ENCODE data around the gene HAPSTR1. TPM values are rescaled to one million over a fixed set of nuclear protein-coding genes. Genes with fewer than 3 reads are reported as not detected.

The HAPSTR1 gene
- total and polyA plus RNA-seq, 7 donors = 15.1 to 80.0 (median 54.5) TPM

GRCh38 chr16:9135797-9136196, 44.4 kb downstream of the HAPSTR1 start:
- H3K9me3 ChIP-seq = no peaks in the 10 kb centered on the region
- no peak overlapping the region for H3K4me3 ChIP-seq
- H3K27ac ChIP-seq = no peak overlapping the region
- TF ChIP-seq CTCF (IDR thresholded peaks at IDR 0.05) = no peak
- no peaks in the 10 kb centered on the region for H3K4me1 ChIP-seq
- ATAC-seq (peak in 1 of 4 donors; percentile 18), DNase-seq (peak in 1 of 2 donors; percentile 27)
- H3K36me3 ChIP-seq (ENCODE audit: insufficient read depth in 1 of 2, low read depth in 1 of 2) = no peaks in the 10 kb centered on the region
- WGBS, 3 donors = 50 to 52% (median 52%) methylated on average over 8 of the region's 8 CpGs
- intact Hi-C loops (cut with DNase I) = no loop called here
- H3K27me3 ChIP-seq (ENCODE audit: insufficient read depth in 3 of 3, low read length in 2 of 3) = no peaks in the 10 kb centered on the region

- no peaks in the 10 kb centered on the region for H3K36me3 ChIP-seq (ENCODE audit: insufficient read depth in 1 of 2, low read depth in 1 of 2)
- no peak for TF ChIP-seq CTCF (IDR thresholded peaks at IDR 0.05)
- H3K27me3 ChIP-seq (ENCODE audit: insufficient read depth in 3 of 3, low read length in 2 of 3) = no peaks in the 10 kb centered on the region
- H3K27ac ChIP-seq = no peak overlapping the region
- H3K9me3 ChIP-seq = no peaks in the 10 kb centered on the region
- intact Hi-C loops (cut with DNase I) = no loop called here
- ATAC-seq (no peak), DNase-seq (peak in 1 of 2 donors; percentile 18)
- no peaks in the 10 kb centered on the region for H3K4me1 ChIP-seq
- WGBS, 3 donors = 81 to 87% (median 85%) methylated on average over 13 of the region's 13 CpGs
- no peak overlapping the region for H3K4me3 ChIP-seq
These were observed 45.2 kb downstream of the HAPSTR1 start for GRCh38 chr16:9136596-9136995.

- no peak for TF ChIP-seq CTCF (IDR thresholded peaks at IDR 0.05)
- no peak overlapping the region for H3K27ac ChIP-seq
- no peaks in the 10 kb centered on the region for H3K9me3 ChIP-seq
- intact Hi-C loops (cut with DNase I) = no loop called here
- H3K4me3 ChIP-seq = no peak overlapping the region
- H3K4me1 ChIP-seq = no peaks in the 10 kb centered on the region
- 76 to 83% (median 79%) methylated on average over 14 of the region's 14 CpGs for WGBS, 3 donors
- no peaks in the 10 kb centered on the region for H3K36me3 ChIP-seq (ENCODE audit: insufficient read depth in 1 of 2, low read depth in 1 of 2)
- no peaks in the 10 kb centered on the region for H3K27me3 ChIP-seq (ENCODE audit: insufficient read depth in 3 of 3, low read length in 2 of 3)
- DNase-seq (peak in 1 of 2 donors; percentile 40), ATAC-seq (no peak)
These were observed 46.7 kb downstream of the HAPSTR1 start for GRCh38 chr16:9138021-9138680.

- intact Hi-C loops (cut with DNase I) = no loop called here
- peak; percentile 63 to 80 for DNase-seq
- no peaks in the 10 kb centered on the region for H3K4me1 ChIP-seq
- H3K27ac ChIP-seq = no peak overlapping the region
- peak; percentile 65 to 83 (median 80) for ATAC-seq
- no peaks in the 10 kb centered on the region for H3K9me3 ChIP-seq
- TF ChIP-seq CTCF (IDR thresholded peaks at IDR 0.05) = peak; percentile 68
- H3K27me3 ChIP-seq (ENCODE audit: insufficient read depth in 3 of 3, low read length in 2 of 3) = no peaks in the 10 kb centered on the region
- no peaks in the 10 kb centered on the region for H3K36me3 ChIP-seq (ENCODE audit: insufficient read depth in 1 of 2, low read depth in 1 of 2)
- no peak overlapping the region for H3K4me3 ChIP-seq
- WGBS, 3 donors = 11 to 13% (median 12%) methylated on average over 21 of the region's 21 CpGs
These were observed 47.5 kb downstream of the HAPSTR1 start for GRCh38 chr16:9138731-9139501.

Measured in psoas muscle (tissue), 8 donors.